GM21825 (cell line): ENCODE data around the gene CANX.
"Not testable (repeated sequence)": the region's sequence is repeated elsewhere in the genome, so short reads cannot be mapped to it uniquely, and the experiment has no call there.

Experiments
- ATAC-seq: cut with Tn5 transposase; IDR thresholded peaks from one replicate; pipeline ENCODE4 v1.9.1; 2021; ENCODE audit warnings: mild to moderate bottlenecking, moderate library complexity; ENCODE audit not compliant: unreplicated experiment

CANX gene

GRCh38 chr5:179698935-179699615 is at the start of gene CANX:
CANX (plus strand) TSS chr5:179698967; CDS start chr5:179705682, 6,715 bp downstream.
- peak; percentile 6 for ATAC-seq

DNA sequence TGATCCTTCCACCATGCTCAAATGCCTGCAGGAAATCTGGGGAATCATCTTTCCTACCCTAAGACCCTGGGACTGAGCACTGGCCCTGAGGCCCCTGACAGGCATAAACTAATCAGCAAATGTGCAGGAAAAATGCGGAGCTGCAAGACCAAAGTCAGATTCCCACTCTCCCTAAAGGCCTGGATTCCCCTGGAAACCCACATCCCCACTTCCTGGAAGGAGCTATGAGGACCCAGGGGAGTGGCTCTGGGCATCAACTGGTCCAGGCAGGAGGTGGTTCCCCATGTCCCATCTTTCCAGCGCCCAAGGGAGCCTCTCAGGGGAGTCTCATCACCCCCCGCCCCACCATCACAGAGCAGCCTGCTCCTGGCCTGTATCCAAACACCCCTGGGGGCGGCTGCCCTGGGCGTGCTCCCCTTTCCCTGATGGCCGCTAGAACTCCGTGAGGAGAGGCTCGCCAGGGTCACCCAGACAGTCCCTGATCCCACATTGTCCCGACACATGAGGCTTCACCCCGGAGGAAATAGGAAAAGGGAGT is 49.5 kb upstream of the CANX start:
- not testable (repeated sequence) for ATAC-seq

- ATAC-seq: not testable (repeated sequence)
Observed at GRCh38 chr5:179650245-179650644, 48.5 kb upstream of the CANX start.

GRCh38 chr5:179653135-179653534 is 45.6 kb upstream of the CANX start:
- ATAC-seq: not testable (repeated sequence)

DNA sequence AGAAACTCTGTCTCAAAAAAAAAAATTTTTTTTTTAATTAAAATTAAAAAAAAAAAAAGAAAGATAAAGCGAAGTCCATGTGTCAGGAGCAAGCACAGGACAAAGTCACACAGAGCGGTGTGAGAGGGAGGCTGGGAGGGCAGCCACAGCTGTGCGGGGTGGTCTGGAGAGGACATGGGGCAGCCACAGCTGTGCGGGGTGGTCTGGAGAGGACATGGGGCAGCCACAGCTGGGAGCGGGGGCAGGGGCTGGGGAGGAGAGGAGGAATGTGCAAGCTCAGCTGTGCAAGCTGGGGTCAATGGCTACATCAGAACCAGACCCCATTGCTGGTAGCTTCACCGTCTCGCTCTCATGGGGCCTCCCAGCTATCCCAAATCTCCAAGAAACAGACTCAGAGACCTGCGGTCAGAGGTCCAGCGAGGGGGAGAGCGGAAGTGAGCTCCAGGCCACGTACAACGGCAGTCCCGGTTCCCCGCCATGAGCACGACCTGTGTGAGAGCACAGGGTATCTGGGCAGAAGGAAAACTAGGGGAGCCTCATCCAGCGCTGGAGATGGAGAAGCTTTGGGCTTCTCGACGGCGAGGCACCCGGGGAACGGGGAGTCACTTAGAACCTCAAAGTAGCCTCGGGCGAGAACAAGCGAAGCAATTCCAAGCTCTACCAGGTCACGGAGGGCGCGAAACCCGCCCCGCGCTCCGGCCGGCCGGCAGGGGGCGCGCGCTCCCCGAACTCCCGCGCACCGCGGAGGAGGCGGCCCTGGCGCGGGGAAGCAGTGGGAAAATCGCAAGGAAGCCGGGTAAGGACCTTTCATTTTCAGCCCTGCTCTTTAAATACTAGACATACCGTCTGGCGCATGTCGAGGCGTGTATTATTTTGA is 41.2 kb upstream of the CANX start:
- ATAC-seq: peak; percentile 93

GRCh38 chr5:179658179-179658856 is 40.4 kb upstream of the CANX start:
- peak; percentile 60 for ATAC-seq

GRCh38 chr5:179661647-179662046 is 37.1 kb upstream of the CANX start:
- not testable (repeated sequence) for ATAC-seq

DNA sequence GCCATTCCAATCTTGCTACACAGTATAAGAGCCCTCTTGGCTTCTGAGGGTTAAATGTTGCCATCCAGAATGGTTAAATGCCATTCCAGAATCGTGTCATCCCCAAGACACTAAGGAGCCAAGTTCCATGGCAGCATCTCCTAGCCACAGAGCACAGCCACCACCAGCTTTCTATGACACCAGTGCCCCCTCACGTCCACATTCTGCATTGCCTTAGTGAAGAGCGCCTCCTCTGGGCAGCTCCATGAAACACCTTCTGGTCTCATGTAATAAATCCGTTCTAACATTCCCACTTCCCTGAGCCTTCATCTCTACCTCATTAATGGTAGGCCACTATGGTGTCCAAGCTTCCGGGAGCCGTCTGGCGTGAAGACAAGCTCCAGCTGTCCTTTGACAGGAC is 30.4 kb upstream of the CANX start:
- no peak for ATAC-seq

GRCh38 chr5:179678223-179679013 is 20.3 kb upstream of the CANX start:
- ATAC-seq: peak; percentile 84

GRCh38 chr5:179679014-179679674 is 19.6 kb upstream of the CANX start:
- peak; percentile 29 for ATAC-seq

DNA sequence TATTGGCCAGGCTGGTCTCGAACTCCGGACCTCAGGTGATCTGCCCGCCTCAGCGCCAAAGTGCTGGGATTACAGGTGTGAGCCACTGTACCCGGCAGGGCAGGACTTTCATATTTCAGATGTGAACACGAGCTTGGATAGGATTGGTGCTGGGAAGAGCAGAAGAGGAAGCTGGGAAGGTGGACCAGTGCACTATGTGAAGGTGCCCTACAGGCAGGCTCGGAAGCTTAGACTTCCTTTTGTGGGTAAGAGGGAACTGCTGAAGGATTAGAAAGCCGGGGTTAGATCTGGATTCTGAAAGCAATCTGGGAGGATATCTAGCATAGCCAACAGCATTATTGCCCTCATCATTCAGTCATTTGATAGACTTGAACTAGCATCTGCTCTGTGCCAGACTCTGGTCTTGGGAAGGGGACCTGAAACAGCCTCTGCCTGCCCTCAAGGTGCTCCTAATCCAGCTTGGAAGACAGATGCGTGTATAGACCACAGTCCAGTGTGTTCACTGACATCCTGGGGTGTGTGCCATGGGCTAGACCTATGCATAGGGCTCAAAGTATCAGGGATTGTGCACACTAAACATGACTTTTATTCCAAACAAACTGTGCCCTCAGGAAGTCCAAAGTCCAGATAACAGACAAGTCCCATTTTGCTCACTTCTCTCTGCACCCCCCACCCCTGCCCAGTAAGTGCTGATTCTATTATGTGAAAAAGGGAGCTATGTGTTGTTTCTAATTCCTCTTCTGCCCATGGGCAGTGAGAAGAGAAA is 18.6 kb upstream of the CANX start:
- ATAC-seq: no peak

DNA sequence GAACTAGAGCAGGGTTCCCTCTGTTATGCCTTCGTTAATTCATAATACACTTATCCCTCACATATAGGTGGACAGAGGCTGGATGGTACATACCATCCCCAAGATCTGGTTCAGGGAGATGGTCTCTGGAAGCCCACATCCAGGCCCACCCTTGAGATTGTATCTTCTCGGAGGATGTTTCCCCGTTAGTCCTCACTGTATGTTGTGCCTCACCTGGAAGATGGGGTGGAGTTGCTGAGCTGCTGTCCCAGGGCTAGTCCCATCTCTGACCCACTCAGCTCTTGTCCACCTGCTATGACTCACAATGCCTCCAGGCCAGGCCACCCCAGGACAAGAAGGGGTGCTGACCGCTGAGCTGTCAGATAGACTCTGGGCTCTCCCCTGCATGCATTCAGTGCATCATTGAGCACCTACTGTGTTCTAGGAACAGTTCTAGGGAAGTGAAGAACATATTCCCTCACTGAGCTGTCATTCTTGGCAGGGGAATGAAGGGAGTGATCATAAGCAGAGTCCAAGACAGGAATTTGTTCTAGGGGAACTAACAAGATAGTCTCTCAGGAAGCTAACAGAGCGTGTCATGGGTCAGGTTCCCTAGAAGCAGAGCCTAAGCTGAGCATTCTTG is 17.9 kb upstream of the CANX start, which contains the start of gene CBY3:
TSS of gene CBY3 (minus strand) at position 255 of the 622 bp plus-strand sequence. CDS start at position 139, 116 bp downstream.
- no peak for ATAC-seq

DNA sequence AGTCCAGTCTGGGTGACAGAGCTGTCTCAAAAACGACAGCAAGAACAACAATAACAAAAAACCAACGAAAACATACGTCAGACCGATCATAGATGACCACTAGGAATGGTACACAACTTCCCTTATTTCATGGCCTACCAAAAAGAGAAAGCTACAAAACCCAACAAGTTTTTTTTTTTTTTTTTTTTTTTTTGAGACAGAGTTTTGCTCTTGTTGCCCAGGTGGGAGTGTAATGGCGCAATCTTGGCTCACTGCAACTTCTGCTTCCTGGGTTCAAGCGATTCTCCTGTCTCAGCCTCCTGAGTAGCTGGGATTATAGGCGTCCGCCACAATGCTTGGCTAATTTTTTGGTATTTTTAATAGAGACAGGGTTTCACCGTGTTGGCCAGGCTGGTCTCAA is 9.6 kb upstream of the CANX start:
- not testable (repeated sequence) for ATAC-seq

DNA sequence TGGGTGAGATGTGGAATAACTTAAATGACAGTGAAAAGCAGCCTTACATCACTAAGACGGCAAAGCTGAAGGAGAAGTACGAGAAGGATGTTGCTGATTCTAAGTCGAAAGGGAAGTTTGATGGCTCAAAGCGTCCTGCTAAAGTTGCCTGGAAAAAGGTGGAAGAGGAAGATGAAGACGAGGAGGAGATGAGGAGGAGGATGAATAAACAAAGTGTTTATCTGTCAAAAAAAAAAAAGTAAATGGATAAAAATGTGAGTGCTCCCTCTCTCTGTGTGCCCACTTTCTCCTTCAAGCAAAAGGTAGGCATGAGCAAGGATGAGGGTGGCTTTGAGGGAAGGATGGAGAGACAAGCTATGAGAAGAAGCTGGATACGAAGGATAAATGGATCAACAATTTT is 4.2 kb upstream of the CANX start:
- no peak for ATAC-seq

- ATAC-seq: no peak
Observed at GRCh38 chr5:179696603-179697002, 2.2 kb upstream of the CANX start.

GRCh38 chr5:179697108-179697507 is 1.7 kb upstream of the CANX start:
- no peak for ATAC-seq

- not testable (repeated sequence) for ATAC-seq
Observed at GRCh38 chr5:179697543-179697942, 1.2 kb upstream of the CANX start.
